Breast epithelium (tissue), 4 donors: ENCODE measurements around the gene SYNJ2BP. TPM values are rescaled to one million over a fixed set of nuclear protein-coding genes. Genes with fewer than 3 reads are reported as not detected.

Experiments
- DNase-seq, 2 donors: peaks; one replicate each; pipeline ENCODE4 v3.0.0-alpha.2; 2019; ENCODE audit warnings: low spot score in 2 of 2
- H3K27ac ChIP-seq, 2 donors: fragments of 200-600 bp; sonication (generic) in 1 of 2; one replicate each; pipeline ENCODE4 v1.5.1; 2016 to 2019; ENCODE audit warnings: mild to moderate bottlenecking in 1 of 2
- H3K27me3 ChIP-seq, 2 donors: fragments of 200-600 bp; sonication (generic) in 1 of 2; one replicate each; pipeline versions ENCODE4 v1.5.1 to v1.6.0; 2017 to 2019; ENCODE audit warnings: control low read depth in 1 of 2, mild to moderate bottlenecking in 1 of 2
- H3K36me3 ChIP-seq: fragments of 200-600 bp; one replicate; pipeline ENCODE4 v1.5.1; 2019
- H3K4me1 ChIP-seq, 2 donors: fragments of 200-600 bp; sonication (generic); one replicate each; pipeline ENCODE4 v1.5.1; 2016 to 2019; ENCODE audit warnings: control low read depth in 1 of 2
- H3K4me3 ChIP-seq, 3 donors: fragments of 200-600 bp; sonication (generic); 1 replicate in 2 of 3; 2 replicates in 1 of 3; pipeline ENCODE4 v1.5.1; 2016 to 2019; ENCODE audit warnings: mild to moderate bottlenecking in 3 of 3, moderate library complexity in 2 of 3
- H3K9me3 ChIP-seq, 2 donors: fragments of 200-600 bp; sonication (generic) in 1 of 2; one replicate each; pipeline ENCODE4 v1.5.1; 2016 to 2019; ENCODE audit warnings: control low read depth in 1 of 2
- POLR2A ChIP-seq: fragments of 450-650 bp; IDR thresholded peaks from one replicate; pipeline ENCODE4 v1.6.1; 2016; ENCODE audit warnings: antibody characterized with exemption, mild to moderate bottlenecking, moderate library complexity
- POLR2AphosphoS5 ChIP-seq, 3 donors: sonication (generic); formaldehyde crosslinking; IDR thresholded peaks; one replicate each; pipeline ENCODE4 v1.6.1; 2017; ENCODE audit warnings: antibody characterized with exemption in 3 of 3
- intact Hi-C: fragments of 100-400 bp; cut with DNase I; formaldehyde crosslinking; loops from one replicate; pipeline ENCODE4 v1.15.1; 2023; ENCODE audit warnings: low total_unique reads
- total RNA-seq, 3 donors: library from RNA; depleted of rRNA; stranded (reverse); fragments of >200 nt; gene quantifications; one replicate each; pipeline ENCODE4 v1.1.0, GENCODE V29; 2016
- TF ChIP-seq, protein P1 (sequence below), 3 donors: fragments of 450-650 bp; IDR thresholded peaks; one replicate each; pipeline ENCODE4 v1.5.1; 2016 to 2017; ENCODE audit warnings: antibody characterized with exemption in 3 of 3, mild to moderate bottlenecking in 3 of 3, moderate library complexity in 3 of 3

SYNJ2BP gene
- total RNA-seq, 3 donors from 2014 or later: 14.2 to 26.2 (median 19.3) TPM

- Histone ChIP-seq H3K4me3 (no peak overlapping the region), H3K36me3 (no peaks in the 10 kb centered on the region), H3K9me3 (no peaks in the 10 kb centered on the region), H3K27me3 (no peaks in the 10 kb centered on the region), H3K4me1 (no peaks in the 10 kb centered on the region), H3K27ac (no peak overlapping the region)
- DNase-seq: no peak
- intact Hi-C loops: no loop called here
- no peak for TF ChIP-seq POLR2AphosphoS5 (IDR thresholded peaks at IDR 0.05)
- TF ChIP-seq, protein P1, sequence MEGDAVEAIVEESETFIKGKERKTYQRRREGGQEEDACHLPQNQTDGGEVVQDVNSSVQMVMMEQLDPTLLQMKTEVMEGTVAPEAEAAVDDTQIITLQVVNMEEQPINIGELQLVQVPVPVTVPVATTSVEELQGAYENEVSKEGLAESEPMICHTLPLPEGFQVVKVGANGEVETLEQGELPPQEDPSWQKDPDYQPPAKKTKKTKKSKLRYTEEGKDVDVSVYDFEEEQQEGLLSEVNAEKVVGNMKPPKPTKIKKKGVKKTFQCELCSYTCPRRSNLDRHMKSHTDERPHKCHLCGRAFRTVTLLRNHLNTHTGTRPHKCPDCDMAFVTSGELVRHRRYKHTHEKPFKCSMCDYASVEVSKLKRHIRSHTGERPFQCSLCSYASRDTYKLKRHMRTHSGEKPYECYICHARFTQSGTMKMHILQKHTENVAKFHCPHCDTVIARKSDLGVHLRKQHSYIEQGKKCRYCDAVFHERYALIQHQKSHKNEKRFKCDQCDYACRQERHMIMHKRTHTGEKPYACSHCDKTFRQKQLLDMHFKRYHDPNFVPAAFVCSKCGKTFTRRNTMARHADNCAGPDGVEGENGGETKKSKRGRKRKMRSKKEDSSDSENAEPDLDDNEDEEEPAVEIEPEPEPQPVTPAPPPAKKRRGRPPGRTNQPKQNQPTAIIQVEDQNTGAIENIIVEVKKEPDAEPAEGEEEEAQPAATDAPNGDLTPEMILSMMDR (IDR thresholded peaks at IDR 0.05): no peak
- no peak for TF ChIP-seq POLR2A
Measured at GRCh38 chr14:70398706-70399431, 18.0 kb downstream of the SYNJ2BP start.

GRCh38 chr14:70398280-70398679, 18.6 kb downstream of the SYNJ2BP start:
- Histone ChIP-seq H3K27ac (no peak overlapping the region), H3K9me3 (no peaks in the 10 kb centered on the region), H3K4me1 (no peaks in the 10 kb centered on the region), H3K4me3 (no peak overlapping the region), H3K27me3 (no peaks in the 10 kb centered on the region), H3K36me3 (no peaks in the 10 kb centered on the region)
- DNase-seq: no peak
- TF ChIP-seq POLR2AphosphoS5 (IDR thresholded peaks at IDR 0.05) (no peak), POLR2A (no peak)
- TF ChIP-seq, protein P1 (IDR thresholded peaks at IDR 0.05): no peak
- intact Hi-C loops: no loop called here

DNA sequence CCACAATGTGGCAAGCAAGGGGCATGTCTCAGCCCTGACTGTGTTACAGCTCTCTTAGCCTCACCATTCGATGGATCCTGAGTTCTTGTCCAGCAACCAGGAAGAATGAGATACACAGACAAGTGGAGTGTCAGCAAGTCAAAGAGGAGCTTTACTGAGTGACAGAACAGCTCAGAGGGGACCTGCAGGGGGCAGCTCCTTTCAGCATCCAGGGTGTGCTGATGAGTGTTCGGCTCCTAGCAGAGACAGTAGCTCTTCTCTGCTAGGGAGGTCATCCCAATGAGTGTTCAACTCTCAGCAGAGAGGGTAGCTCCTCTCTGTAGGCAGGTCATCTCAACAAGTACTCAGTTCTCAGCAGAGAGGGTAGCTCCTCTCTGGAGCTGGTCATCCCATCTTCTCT, 19.1 kb downstream of the SYNJ2BP start:
- no peaks in the 10 kb centered on the region for H3K9me3 ChIP-seq
- H3K36me3 ChIP-seq: no peaks in the 10 kb centered on the region
- no peaks in the 10 kb centered on the region for H3K4me1 ChIP-seq
- TF ChIP-seq, protein P1 (IDR thresholded peaks at IDR 0.05): no peak
- TF ChIP-seq POLR2A: no peak
- no peak for TF ChIP-seq POLR2AphosphoS5 (IDR thresholded peaks at IDR 0.05)
- H3K27ac ChIP-seq: no peak overlapping the region
- intact Hi-C loops: no loop called here
- no peak for DNase-seq
- H3K4me3 ChIP-seq: no peak overlapping the region
- no peaks in the 10 kb centered on the region for H3K27me3 ChIP-seq

DNA sequence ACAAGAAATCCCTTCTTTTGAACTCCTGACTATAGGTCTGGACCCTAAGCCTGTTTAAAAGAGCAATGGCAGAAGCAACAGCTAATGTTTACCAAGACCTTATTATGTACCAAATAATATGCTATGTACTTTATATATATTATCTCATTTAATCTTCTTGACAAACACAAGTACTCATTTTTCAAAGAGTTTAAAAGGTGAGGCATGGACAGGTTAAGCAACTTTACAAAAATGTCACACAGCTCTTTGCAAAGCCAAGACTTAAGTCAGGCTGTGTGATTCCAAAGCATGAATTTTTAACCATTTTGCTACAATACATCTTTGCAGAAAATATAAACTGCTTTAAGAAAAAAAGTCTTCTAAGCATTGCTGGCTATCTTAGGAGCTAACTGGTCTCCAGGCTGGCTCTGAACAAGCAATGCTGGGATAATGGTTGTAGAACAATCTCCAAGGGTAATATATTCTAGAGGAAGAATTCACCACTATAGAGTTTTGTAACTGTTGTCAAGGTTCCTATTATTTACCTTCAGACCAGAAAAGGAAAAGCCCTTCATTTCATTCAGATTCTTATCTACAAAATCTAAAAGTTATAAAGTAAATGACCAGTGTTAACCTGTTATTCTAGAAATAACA, 22.1 kb downstream of the SYNJ2BP start:
- no peak overlapping the region for H3K4me3 ChIP-seq
- intact Hi-C loops: no loop called here
- no peak overlapping the region for H3K27ac ChIP-seq
- no peaks in the 10 kb centered on the region for H3K27me3 ChIP-seq
- no peak for DNase-seq
- no peaks in the 10 kb centered on the region for H3K36me3 ChIP-seq
- TF ChIP-seq, protein P1 (IDR thresholded peaks at IDR 0.05): no peak
- TF ChIP-seq POLR2A: no peak
- H3K4me1 ChIP-seq: no peaks in the 10 kb centered on the region
- no peaks in the 10 kb centered on the region for H3K9me3 ChIP-seq

DNA sequence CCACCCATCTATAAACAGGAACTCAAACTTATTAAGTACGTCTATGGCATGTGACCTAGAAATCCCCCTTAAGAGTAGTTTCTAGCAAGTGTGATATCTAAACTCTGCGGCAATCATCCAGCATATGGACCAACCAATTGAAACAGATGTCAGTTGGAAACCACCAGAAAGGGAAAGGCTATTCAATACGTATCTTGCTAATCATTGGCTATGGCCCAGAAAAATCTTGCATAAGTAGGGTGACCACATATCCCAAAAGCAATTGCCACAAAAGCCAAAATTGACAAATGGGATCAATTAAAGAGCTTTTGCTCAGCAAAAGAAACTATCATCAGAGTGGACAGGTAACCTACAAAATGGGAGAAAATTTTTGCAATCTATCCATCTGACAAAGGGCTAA, 24.2 kb downstream of the SYNJ2BP start:
- H3K4me1 ChIP-seq: no peaks in the 10 kb centered on the region
- TF ChIP-seq, protein P1 (IDR thresholded peaks at IDR 0.05): no peak
- no peak for TF ChIP-seq POLR2A
- no peak for TF ChIP-seq POLR2AphosphoS5 (IDR thresholded peaks at IDR 0.05)
- H3K27me3 ChIP-seq: no peaks in the 10 kb centered on the region
- no peak for DNase-seq
- no peak overlapping the region for H3K4me3 ChIP-seq
- intact Hi-C loops: no loop called here
- H3K27ac ChIP-seq: no peak overlapping the region
- no peaks in the 10 kb centered on the region for H3K36me3 ChIP-seq
- no peaks in the 10 kb centered on the region for H3K9me3 ChIP-seq
